PC-3 (cell line): ENCODE measurements around the gene SEPHS1.

Experiments used
- EZH2 ChIP-seq: fragments of 300-600 bp; sonication (generic); IDR thresholded peaks from one replicate; pipeline ENCODE4 v1.6.1; 2017; ENCODE audit warnings: antibody characterized with exemption, mild to moderate bottlenecking, low read length; ENCODE audit not compliant: unreplicated experiment
- EZH2phosphoT487 ChIP-seq: fragments of 300-600 bp; sonication (generic); IDR thresholded peaks from 2 replicates; pipeline ENCODE4 v1.6.1; 2018; ENCODE audit warnings: mild to moderate bottlenecking, antibody characterized with exemption, low read length, borderline replicate concordance
- TF ChIP-seq, protein P1 (sequence below): fragments of 300-600 bp; sonication (generic); conservative IDR thresholded peaks from 2 replicates; pipeline ENCODE4 v1.5.1; 2017; ENCODE audit warnings: antibody characterized with exemption, low read depth, mild to moderate bottlenecking, low read length

DNA sequence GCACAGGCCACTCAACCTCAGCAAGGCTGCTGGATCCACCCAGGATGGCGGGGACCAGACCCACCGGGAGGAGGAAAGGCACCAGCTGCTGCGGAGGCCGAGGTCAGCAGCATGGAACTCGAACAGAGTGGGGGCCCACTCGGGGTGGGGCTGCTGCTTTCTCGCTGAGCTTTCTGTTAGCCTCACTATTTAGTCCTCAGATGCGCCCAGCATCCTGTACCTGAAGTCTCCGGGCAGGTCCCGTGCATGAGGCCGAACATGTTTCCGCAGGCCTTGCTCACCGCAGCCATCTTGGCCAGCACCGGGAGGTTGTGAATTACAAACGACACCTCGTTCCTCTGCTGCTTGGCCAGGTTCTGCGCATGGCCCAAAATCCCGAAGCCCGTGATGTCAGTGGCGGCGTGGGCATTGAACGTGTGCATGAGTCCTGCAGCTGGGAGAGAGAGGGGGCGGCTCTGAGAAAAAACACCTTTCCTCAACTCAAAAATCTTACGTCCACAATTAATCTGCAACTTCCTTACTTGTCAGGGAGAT is 25.4 kb downstream of the SEPHS1 start:
- TF ChIP-seq EZH2 (no peak), EZH2phosphoT487 (no peak)
- TF ChIP-seq, protein P1, sequence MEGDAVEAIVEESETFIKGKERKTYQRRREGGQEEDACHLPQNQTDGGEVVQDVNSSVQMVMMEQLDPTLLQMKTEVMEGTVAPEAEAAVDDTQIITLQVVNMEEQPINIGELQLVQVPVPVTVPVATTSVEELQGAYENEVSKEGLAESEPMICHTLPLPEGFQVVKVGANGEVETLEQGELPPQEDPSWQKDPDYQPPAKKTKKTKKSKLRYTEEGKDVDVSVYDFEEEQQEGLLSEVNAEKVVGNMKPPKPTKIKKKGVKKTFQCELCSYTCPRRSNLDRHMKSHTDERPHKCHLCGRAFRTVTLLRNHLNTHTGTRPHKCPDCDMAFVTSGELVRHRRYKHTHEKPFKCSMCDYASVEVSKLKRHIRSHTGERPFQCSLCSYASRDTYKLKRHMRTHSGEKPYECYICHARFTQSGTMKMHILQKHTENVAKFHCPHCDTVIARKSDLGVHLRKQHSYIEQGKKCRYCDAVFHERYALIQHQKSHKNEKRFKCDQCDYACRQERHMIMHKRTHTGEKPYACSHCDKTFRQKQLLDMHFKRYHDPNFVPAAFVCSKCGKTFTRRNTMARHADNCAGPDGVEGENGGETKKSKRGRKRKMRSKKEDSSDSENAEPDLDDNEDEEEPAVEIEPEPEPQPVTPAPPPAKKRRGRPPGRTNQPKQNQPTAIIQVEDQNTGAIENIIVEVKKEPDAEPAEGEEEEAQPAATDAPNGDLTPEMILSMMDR = no peak
